ENCODE measurements around the gene NAA10. TPM values are rescaled to one million over a fixed set of nuclear protein-coding genes. Genes with fewer than 3 reads are reported as not detected.
A peak's percentile ranks its signal among the peaks of the same experiment; 100 is the strongest.

NAA10 gene
- total RNA-seq, 4 donors from 2014 or later = 29.9 to 57.2 (median 47.4) TPM

GRCh38 chrX:153956044-153956907 lies 21.4 kb upstream of the NAA10 start:
- in situ Hi-C loops (cut with MboI; ENCODE audit: low pct_ligation_motif_present in 1 of 4, low pct_unique_long_range_greater_than_20kb in 1 of 4, low sequenced_read_pairs in 3 of 4) = loop anchor here in 2 of 4 donors (25.0 kb wide), 2 partner anchors 194 to 581 kb away; partner anchors contain the start of genes G6PD (in 1 of the 2), IKBKG (in 1 of the 2) and PLXNB3 (in 1 of the 2)
- H3K36me3 ChIP-seq = no peaks in the 10 kb centered on the region
- TF ChIP-seq CTCF (IDR thresholded peaks at IDR 0.05) (no peak), POLR2AphosphoS5 (IDR thresholded peaks at IDR 0.05) (no peak), POLR2A (IDR thresholded peaks at IDR 0.05) (no peak), EP300 (IDR thresholded peaks at IDR 0.05; ENCODE audit: low read depth) (no peak)
- whole genome bisulfite sequencing, 2 donors (ENCODE audit: low coverage in 1 of 2) = 95% methylated on average over 35 of the region's 35 CpGs; no CpG with 5 or more reads in 1 of the 2 donors
- peaks cover 0 to 5% (median 0%) of the 10 kb centered on the region in 4 donors for H3K4me1 ChIP-seq
- no peaks in the 10 kb centered on the region for H3K9me3 ChIP-seq
- no peak overlapping the region for H3K27ac ChIP-seq
- no peak overlapping the region for H3K4me3 ChIP-seq
- DNase-seq = no peak
- no peaks in the 10 kb centered on the region for H3K27me3 ChIP-seq
- intact Hi-C loops (cut with DNase I; ENCODE audit: low total_unique reads) = no loop called here

GRCh38 chrX:153955228-153955732 lies 20.4 kb upstream of the NAA10 start:
- DNase-seq = no peak
- peaks cover 0 to 5% (median 0%) of the 10 kb centered on the region in 4 donors for H3K4me1 ChIP-seq
- H3K27me3 ChIP-seq = no peaks in the 10 kb centered on the region
- H3K36me3 ChIP-seq = no peaks in the 10 kb centered on the region
- in situ Hi-C loops (cut with MboI; ENCODE audit: low pct_ligation_motif_present in 1 of 4, low pct_unique_long_range_greater_than_20kb in 1 of 4, low sequenced_read_pairs in 3 of 4) = loop anchor here in 2 of 4 donors (25.0 kb wide), 2 partner anchors 193 to 582 kb away; partner anchors contain the start of genes G6PD (in 1 of the 2), IKBKG (in 1 of the 2) and PLXNB3 (in 1 of the 2)
- TF ChIP-seq EP300 (IDR thresholded peaks at IDR 0.05; ENCODE audit: low read depth) (no peak), POLR2AphosphoS5 (IDR thresholded peaks at IDR 0.05) (no peak), POLR2A (IDR thresholded peaks at IDR 0.05) (no peak), CTCF (IDR thresholded peaks at IDR 0.05) (no peak)
- intact Hi-C loops (cut with DNase I; ENCODE audit: low total_unique reads) = no loop called here
- WGBS, 2 donors (ENCODE audit: low coverage in 1 of 2) = 78% methylated on average over 12 of the region's 12 CpGs; no CpG with 5 or more reads in 1 of the 2 donors
- peak overlapping the region in 1 of 4 donors; percentile 72 for H3K27ac ChIP-seq
- H3K4me3 ChIP-seq = no peak overlapping the region
- no peaks in the 10 kb centered on the region for H3K9me3 ChIP-seq

- intact Hi-C loops (cut with DNase I; ENCODE audit: low total_unique reads) = loop anchor here (5.0 kb wide), 1 partner anchor 187 kb away; no protein-coding TSS in a partner anchor
- Histone ChIP-seq H3K27ac (peak overlapping the region; percentile 67 to 72 (median 70)), H3K4me3 (no peak overlapping the region)
These were observed 19.9 kb upstream of the NAA10 start for GRCh38 chrX:153954558-153955227.

More at GRCh38 chrX:153954558-153955227, 19.9 kb upstream of the NAA10 start:
- Histone ChIP-seq H3K4me1 (peaks cover 0 to 8% (median 0%) of the 10 kb centered on the region in 4 donors), H3K36me3 (no peaks in the 10 kb centered on the region), H3K27me3 (no peaks in the 10 kb centered on the region), H3K9me3 (no peaks in the 10 kb centered on the region)
- TF ChIP-seq EP300 (IDR thresholded peaks at IDR 0.05; ENCODE audit: low read depth) (no peak), CTCF (IDR thresholded peaks at IDR 0.05) (no peak), POLR2AphosphoS5 (IDR thresholded peaks at IDR 0.05) (no peak), POLR2A (IDR thresholded peaks at IDR 0.05) (no peak)
- no peak for DNase-seq
- 96% methylated on average over 33 of the region's 44 CpGs; no CpG with 5 or more reads in 1 of the 2 donors for WGBS, 2 donors (ENCODE audit: low coverage in 1 of 2)
- in situ Hi-C loops (cut with MboI; ENCODE audit: low pct_ligation_motif_present in 1 of 4, low pct_unique_long_range_greater_than_20kb in 1 of 4, low sequenced_read_pairs in 3 of 4) = loop anchor here in 2 of 4 donors (25.0 kb wide), 2 partner anchors 192 to 583 kb away; partner anchors contain the start of genes G6PD (in 1 of the 2), IKBKG (in 1 of the 2) and PLXNB3 (in 1 of the 2)
